ENCODE results near the gene ZNF12.
"Not testable (repeated sequence)": the region's sequence is repeated elsewhere in the genome, so short reads cannot be mapped to it uniquely, and the experiment has no call there.

Gene ZNF12

DNA sequence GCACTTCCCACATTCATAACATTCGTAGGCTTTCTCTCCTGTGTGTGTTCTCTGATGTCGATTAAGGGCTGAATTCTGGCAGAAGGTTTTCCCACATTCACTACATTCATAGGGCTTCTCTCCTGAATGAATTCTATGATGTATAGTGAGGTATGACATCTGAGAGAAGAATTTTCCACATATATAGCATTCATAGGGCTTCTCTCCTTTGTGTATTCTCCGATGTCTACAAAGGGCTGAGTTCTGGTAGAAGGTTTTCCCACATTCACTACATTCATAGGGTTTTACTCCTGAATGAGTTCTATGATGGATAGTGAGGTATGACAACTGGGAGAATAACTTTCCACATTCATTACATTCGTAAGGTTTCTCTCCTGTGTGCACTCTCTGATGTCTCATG is 15.6 kb downstream of the ZNF12 start:
- DNase-seq = no peak

- DNase-seq = no peak
These were observed 26.6 kb downstream of the ZNF12 start for GRCh38 chr7:6680146-6680545.

DNA sequence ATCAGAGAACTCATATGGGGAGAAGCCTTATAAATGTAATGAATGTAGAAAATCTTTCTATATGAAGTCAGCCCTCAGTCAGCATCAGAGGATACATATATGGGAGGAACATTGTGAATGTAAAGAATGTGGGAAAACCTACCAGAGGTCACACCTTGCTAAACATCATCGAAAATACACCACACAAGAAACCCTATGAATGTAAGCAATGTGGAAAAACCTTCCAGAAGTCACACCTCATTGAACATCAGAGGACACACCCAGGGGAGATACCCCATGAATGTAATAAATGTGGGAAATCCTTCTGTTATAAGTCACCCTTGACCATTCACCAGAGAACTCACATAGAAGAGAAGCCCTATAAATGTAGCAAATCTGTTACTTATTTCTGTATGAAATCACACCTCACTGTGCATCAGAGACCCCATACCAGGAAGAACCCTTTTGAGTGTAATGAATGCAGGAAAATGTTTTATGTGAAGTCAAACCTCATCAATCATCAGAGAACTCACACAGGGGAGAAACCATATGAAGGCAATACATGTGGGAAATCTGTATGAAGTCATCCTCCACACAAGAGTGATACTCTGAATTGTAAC is 30.8 kb downstream of the ZNF12 start:
- DNase-seq = no peak

DNA sequence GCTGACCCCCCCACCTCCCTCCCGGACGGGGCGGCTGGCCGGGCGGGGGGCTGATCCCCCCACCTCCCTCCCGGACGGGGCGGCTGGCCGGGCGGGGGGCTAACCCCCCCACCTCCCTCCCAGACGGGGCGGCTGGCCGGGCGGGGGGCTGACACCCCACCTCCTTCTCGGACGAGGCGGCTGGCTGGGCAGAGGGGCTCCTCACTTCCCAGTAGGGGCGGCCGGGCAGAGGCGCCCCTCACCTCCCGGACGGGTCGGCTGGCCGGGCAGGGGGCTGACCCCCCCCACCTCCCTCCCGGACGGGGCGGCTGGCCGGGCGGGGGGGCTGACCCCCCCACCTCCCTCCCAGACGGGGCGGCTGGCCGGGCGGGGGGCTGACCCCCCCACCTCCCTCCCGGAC is 35.9 kb downstream of the ZNF12 start:
- DNase-seq = not testable (repeated sequence)

DNA sequence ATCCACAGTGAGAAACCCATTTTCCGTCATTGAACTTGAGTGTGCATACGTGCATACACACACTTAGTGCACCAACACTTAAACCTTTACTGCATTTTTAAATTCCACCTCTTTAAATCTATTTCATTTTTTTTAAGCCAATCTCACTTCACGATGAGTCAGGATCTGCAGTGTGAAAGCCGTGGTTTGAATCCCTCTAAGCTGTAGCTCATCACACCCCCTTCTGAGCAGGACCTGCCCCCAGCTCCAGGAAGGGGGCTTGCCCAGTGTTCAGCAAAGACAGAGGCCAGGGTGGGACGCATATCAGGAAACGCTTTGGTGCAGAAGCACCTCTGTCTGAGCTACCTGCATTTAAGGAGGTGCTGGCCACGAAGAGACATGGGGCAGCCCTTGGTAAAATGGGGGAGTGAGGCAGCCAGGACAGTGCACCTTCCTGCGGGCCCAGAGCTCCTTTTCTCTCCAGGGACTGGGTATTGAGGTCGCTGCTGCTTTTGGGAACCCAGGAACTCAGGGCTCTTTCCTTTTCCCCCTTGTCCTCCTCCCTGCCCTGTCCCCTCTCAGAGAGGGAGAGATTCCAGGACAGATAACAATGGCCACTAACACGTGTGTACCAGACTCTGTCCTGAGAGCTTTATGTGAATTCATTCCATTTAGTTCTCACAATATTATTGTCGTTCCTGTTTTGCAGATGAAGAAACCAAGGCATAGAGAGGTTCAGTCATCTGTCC is 48.0 kb downstream of the ZNF12 start:
- no peak for DNase-seq

GRCh38 chr7:6656413-6656812 is 50.3 kb downstream of the ZNF12 start:
- no peak for DNase-seq

GRCh38 chr7:6655636-6656385 is 50.9 kb downstream of the ZNF12 start:
- no peak for DNase-seq

DNA sequence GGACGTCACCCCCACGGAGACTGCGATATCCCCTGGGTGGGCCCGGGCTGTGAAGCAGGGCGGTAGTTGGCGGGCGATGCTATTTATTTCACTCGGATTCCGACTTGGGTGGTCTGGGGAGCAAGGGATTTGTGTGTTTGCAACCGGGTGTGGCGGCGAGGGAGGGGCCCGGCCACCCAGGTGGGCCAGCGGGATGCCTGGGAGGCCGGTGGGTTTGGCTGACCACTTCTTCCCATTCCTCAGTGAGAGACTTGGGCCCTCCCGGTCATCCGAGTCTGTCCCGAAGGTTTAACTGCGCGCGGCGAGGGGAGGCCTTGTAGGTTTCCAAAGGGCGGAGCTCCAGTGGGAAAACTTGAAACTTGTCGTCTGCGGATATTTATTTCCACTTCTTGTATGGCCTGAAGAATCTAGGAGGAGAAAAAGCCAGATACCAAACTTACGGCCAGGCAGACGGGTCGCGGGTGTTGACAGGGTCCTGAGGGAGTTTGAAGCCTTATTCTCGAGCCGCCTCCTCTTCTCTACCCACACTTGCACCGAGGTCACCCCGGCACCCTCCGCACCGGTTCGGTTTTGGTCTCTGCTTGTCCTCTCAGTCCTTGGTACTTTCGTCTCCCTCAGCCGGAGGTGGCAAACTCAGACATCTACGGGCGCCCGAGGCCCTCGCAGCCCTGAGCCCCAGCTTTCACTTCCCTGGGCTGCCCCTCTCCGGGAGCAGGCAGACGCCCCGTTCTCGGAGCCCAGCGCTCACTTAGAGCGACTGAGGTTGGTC is 51.7 kb downstream of the ZNF12 start:
- DNase-seq = no peak

- DNase-seq = no peak
These were observed 52.5 kb downstream of the ZNF12 start for GRCh38 chr7:6654113-6654841.

- no peak for DNase-seq
These were observed 53.4 kb downstream of the ZNF12 start for GRCh38 chr7:6653071-6654003.

- DNase-seq = no peak
These were observed 54.2 kb downstream of the ZNF12 start for GRCh38 chr7:6652446-6653011.

- no peak for DNase-seq
These were observed 54.8 kb downstream of the ZNF12 start for GRCh38 chr7:6651851-6652445.

GRCh38 chr7:6650521-6651011 is 56.2 kb downstream of the ZNF12 start:
- DNase-seq = no peak

DNA sequence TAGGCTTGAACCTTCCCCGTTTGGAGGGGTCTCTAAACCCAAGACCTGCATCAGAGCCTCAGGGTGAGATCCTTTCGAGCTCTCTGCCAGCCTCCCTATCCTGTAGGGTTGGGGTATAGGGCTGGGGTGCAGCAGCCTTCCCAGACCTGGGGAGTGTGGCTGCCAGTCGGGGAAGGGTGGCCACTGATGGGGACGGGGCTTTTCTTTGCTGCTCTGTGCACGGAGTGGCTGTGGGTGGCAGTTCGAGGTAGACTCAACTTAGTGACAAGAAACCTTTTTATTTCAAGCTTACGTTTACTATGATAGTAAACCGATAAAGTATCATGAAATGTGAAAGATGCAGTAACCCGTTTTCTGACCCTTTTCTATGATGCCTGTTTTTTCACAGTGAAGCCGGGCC is 56.7 kb downstream of the ZNF12 start:
- no peak for DNase-seq

DNA sequence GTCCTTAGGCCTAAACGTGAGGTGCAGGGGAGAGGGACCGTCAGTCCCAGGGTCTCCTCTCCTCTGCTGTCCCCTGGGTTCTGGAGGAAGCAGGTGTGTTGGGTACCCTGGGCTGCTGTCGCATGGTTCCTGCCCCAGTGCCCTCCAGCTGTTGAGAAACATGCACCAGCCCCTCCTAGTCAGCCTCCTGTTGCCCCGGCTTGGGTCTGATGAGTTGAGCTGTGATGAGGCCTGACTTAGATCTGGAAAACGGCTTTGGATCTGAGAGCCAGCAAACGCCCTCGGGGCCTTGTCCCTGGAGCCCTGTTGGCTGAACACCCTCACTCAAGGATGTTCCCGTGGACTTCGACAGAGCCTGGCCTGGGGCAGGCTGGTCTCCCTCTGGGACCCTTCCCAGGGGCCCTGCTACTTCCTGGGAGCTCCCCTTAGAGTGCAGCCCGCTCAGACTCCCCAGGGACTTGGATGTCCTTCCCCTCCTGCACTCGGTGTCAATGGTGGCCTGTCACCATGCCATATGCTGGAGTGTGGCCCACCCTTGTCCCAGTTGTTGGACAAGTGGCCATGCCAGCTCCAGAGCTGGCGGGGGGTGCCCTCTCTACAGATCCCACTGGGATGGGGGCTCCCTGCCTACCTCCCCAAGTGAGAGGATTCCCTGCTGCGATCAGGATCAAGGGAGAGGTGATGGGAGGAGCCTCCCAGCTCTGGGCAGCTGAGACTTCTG is 57.3 kb downstream of the ZNF12 start:
- no peak for DNase-seq

DNA sequence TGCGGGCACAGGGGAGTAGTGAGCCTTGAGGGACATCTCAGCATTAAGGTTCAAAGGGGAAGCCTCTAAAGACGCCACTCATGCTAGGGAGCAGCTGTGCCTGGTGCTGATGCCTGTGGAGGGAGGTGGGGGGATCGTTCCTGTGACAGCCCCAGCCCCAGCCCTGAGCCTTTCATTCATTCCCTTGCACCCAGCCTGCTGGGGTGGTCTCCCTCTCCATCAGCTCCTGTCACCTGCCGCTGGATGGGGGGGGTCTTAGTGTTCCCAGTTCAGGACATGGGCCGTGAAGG is 58.0 kb downstream of the ZNF12 start:
- no peak for DNase-seq

- DNase-seq = no peak
These were observed 58.5 kb downstream of the ZNF12 start for GRCh38 chr7:6648066-6648814.

- no peak for DNase-seq
These were observed 59.2 kb downstream of the ZNF12 start for GRCh38 chr7:6647541-6647940.

- no peak for DNase-seq
These were observed 59.7 kb downstream of the ZNF12 start for GRCh38 chr7:6647080-6647479.

All from NCI-H1694 (cell line).